IMR-90 (cell line): ENCODE results near the gene PRRC1. TPM values are rescaled to one million over a fixed set of nuclear protein-coding genes. Genes with fewer than 3 reads are reported as not detected.

Experiments
- ATAC-seq: fragments of 200-7000 bp; cut with Tn5 transposase; 2 replicates; pipeline ENCODE4 v1.9.1; 2020; ENCODE audit warnings: low read depth, mild to moderate bottlenecking, moderate library complexity
- BruUV-seq: library from RNA; stranded (reverse); fragments of 400-500 nt; replicated peaks from 2 replicates; lab custom pipeline; 2021; lab: Mats Ljungman, UMichigan
- CTCF ChIA-PET: fragments of 300-600 bp; formaldehyde crosslinking; extraction: SDS; loops from one replicate; lab custom pipeline; 2021; ENCODE audit warnings: antibody characterized with exemption; lab: Yijun Ruan, JAX
- POLR2A ChIA-PET: fragments of 300-600 bp; sonication (Branson Sonifier 250); formaldehyde crosslinking; loops from one replicate; lab custom pipeline; 2022; ENCODE audit warnings: antibody characterized with exemption; ENCODE audit not compliant: unreplicated experiment; lab: Charles Lee
- DNase-seq: peaks from one replicate; pipeline ENCODE4 v3.0.0; 2013
- H2AFZ ChIP-seq: replicated peaks from 2 replicates; pipeline ENCODE3; 2013; ENCODE audit warnings: low read length, mild to moderate bottlenecking; ENCODE audit not compliant: poor library complexity
- H2AK5ac ChIP-seq: 2 replicates; pipeline ENCODE4 v1.6.1; 2013; ENCODE audit warnings: low read depth, low read length, inconsistent platforms
- H2AK9ac ChIP-seq: replicated peaks from 2 replicates; pipeline ENCODE3; 2013; ENCODE audit warnings: mild to moderate bottlenecking, low read depth, low read length, moderate library complexity; ENCODE audit not compliant: poor library complexity
- H2BK120ac ChIP-seq: 2 replicates; pipeline ENCODE4 v1.6.1; 2013; ENCODE audit warnings: low read depth, low read length, inconsistent platforms
- H2BK15ac ChIP-seq: 3 replicates; pipeline ENCODE4 v1.6.1; 2013; ENCODE audit warnings: low read depth, low read length, inconsistent platforms
- H2BK20ac ChIP-seq: 2 replicates; pipeline ENCODE4 v1.6.1; 2013; ENCODE audit warnings: low read depth, mild to moderate bottlenecking, inconsistent platforms, low read length, moderate library complexity
- H2BK5ac ChIP-seq: 2 replicates; pipeline ENCODE4 v1.6.1; 2013; ENCODE audit warnings: mild to moderate bottlenecking, low read depth, low read length, inconsistent platforms; ENCODE audit not compliant: poor library complexity, severe bottlenecking
- H3K14ac ChIP-seq: replicated peaks from 2 replicates; pipeline ENCODE4 v1.6.1; 2013; ENCODE audit warnings: low read depth, low read length, inconsistent platforms
- H3K18ac ChIP-seq: 2 replicates; pipeline ENCODE4 v1.6.1; 2013; ENCODE audit warnings: low read depth, low read length, control low read depth
- H3K23ac ChIP-seq: 2 replicates; pipeline ENCODE4 v1.6.1; 2013; ENCODE audit warnings: low read depth, low read length, inconsistent platforms
- H3K27ac ChIP-seq: 2 replicates; pipeline ENCODE4 v1.5.1; 2013; ENCODE audit warnings: mild to moderate bottlenecking, control low read depth, low read length; ENCODE audit not compliant: insufficient read depth
- H3K27me3 ChIP-seq: 2 replicates; pipeline ENCODE4 v1.6.1; 2013; ENCODE audit warnings: low read length; ENCODE audit not compliant: control insufficient read depth, insufficient read depth
- H3K36me3 ChIP-seq: 2 replicates; pipeline ENCODE4 v1.6.1; 2013; ENCODE audit warnings: low read length, mixed read lengths; ENCODE audit not compliant: control insufficient read depth, insufficient read depth
- H3K4ac ChIP-seq: 2 replicates; pipeline ENCODE4 v1.6.1; 2013; ENCODE audit warnings: low read depth, low read length, inconsistent platforms
- H3K4me1 ChIP-seq: 2 replicates; pipeline ENCODE4 v1.6.1; 2013; ENCODE audit warnings: low read length, mixed read lengths; ENCODE audit not compliant: control insufficient read depth, insufficient read depth
- H3K4me2 ChIP-seq: 2 replicates; pipeline ENCODE4 v1.6.1; 2013; ENCODE audit warnings: low read depth, mild to moderate bottlenecking, control low read depth, low read length, moderate library complexity
- H3K4me3 ChIP-seq: 2 replicates; pipeline ENCODE4 v1.5.1; 2013; ENCODE audit warnings: low read depth, mild to moderate bottlenecking, control low read depth, low read length, moderate library complexity; ENCODE audit not compliant: insufficient read depth
- H3K56ac ChIP-seq: 2 replicates; pipeline ENCODE4 v1.6.1; 2013; ENCODE audit warnings: low read length, inconsistent platforms; ENCODE audit not compliant: insufficient read depth; ENCODE audit errors: extremely low read depth
- H3K79me1 ChIP-seq, 2 experiments: 2 replicates each; pipeline ENCODE4 v1.6.1; 2013; ENCODE audit warnings: low read length in 2 of 2, inconsistent platforms in 1 of 2, low read depth in 1 of 2
- H3K9ac ChIP-seq: 2 replicates; pipeline ENCODE4 v1.6.1; 2013; ENCODE audit warnings: low read depth, low read length, control low read depth
- H3K9me1 ChIP-seq: 2 replicates; pipeline ENCODE4 v1.6.1; 2013; ENCODE audit warnings: low read length, inconsistent platforms; ENCODE audit not compliant: insufficient read depth
- H3K9me3 ChIP-seq: 2 replicates; pipeline ENCODE4 v1.6.1; 2013; ENCODE audit warnings: low read length; ENCODE audit not compliant: control insufficient read depth, insufficient read depth
- H4K20me1 ChIP-seq: 2 replicates; pipeline ENCODE4 v1.6.1; 2013; ENCODE audit warnings: low read length, inconsistent platforms; ENCODE audit not compliant: insufficient read depth
- H4K5ac ChIP-seq: 2 replicates; pipeline ENCODE4 v1.6.1; 2013; ENCODE audit warnings: mild to moderate bottlenecking, low read depth, low read length, control low read depth
- H4K8ac ChIP-seq, 2 experiments: 2 replicates each; pipeline ENCODE4 v1.6.1; 2013; ENCODE audit warnings: low read depth in 2 of 2, low read length in 2 of 2, control low read depth in 1 of 2, inconsistent platforms in 1 of 2
- H4K91ac ChIP-seq: 2 replicates; pipeline ENCODE4 v1.6.1; 2013; ENCODE audit warnings: low read depth, low read length, inconsistent platforms; ENCODE audit not compliant: insufficient read depth
- BHLHE40 ChIP-seq: fragments of 150-350 bp; IDR thresholded peaks from 2 replicates; pipeline ENCODE4 v1.6.1; 2016; ENCODE audit warnings: mild to moderate bottlenecking, low read depth, low read length
- CEBPB ChIP-seq: IDR thresholded peaks from 2 replicates; pipeline ENCODE4 v1.6.1; 2012; ENCODE audit warnings: low read depth, low read length, improper control_type of control experiment
- CHD1 ChIP-seq: IDR thresholded peaks from 2 replicates; pipeline ENCODE4 v1.6.1; 2012; ENCODE audit warnings: low read depth, low read length, improper control_type of control experiment
- FOS ChIP-seq: fragments of 150-350 bp; IDR thresholded peaks from 2 replicates; pipeline ENCODE4 v1.6.1; 2016; ENCODE audit warnings: low read depth, low read length
- MAZ ChIP-seq: IDR thresholded peaks from 2 replicates; pipeline ENCODE4 v1.6.1; 2012; ENCODE audit warnings: low read depth, mild to moderate bottlenecking, low read length, improper control_type of control experiment, moderate library complexity, borderline replicate concordance
- MXI1 ChIP-seq: IDR thresholded peaks from 2 replicates; pipeline ENCODE4 v1.6.1; 2012; ENCODE audit warnings: low read depth, mild to moderate bottlenecking, low read length, moderate library complexity, borderline replicate concordance
- POLR2A ChIP-seq: IDR thresholded peaks from 2 replicates; pipeline ENCODE4 v1.6.1; 2012; ENCODE audit warnings: mild to moderate bottlenecking, low read depth, low read length
- RAD21 ChIP-seq: IDR thresholded peaks from 2 replicates; pipeline ENCODE4 v1.6.1; 2012; ENCODE audit warnings: low read length, improper control_type of control experiment
- RFX5 ChIP-seq: IDR thresholded peaks from 2 replicates; pipeline ENCODE4 v1.8.0; 2012; ENCODE audit warnings: low read depth, mild to moderate bottlenecking, low read length, moderate library complexity
- SMC3 ChIP-seq: fragments of 150-350 bp; IDR thresholded peaks from 2 replicates; pipeline ENCODE4 v1.6.1; 2016; ENCODE audit warnings: low read depth, mild to moderate bottlenecking, antibody characterized with exemption, low read length, moderate library complexity
- USF2 ChIP-seq: fragments of 150-350 bp; IDR thresholded peaks from 2 replicates; pipeline ENCODE4 v1.6.1; 2017; ENCODE audit warnings: mild to moderate bottlenecking, antibody characterized with exemption, low read length, low read depth
- WGBS, 2 experiments: methylation state at CpG; one replicate each; pipeline versions ENCODE4 v1.1.5 to v1.1.7; 2013; ENCODE audit warnings: missing lambda C conversion rate in 2 of 2; ENCODE audit not compliant: insufficient read length in 1 of 2; ENCODE audit errors: extremely low coverage in 2 of 2; 5-methylcytosine and 5-hydroxymethylcytosine counted together
- dilution Hi-C: fragments of 300-500 bp; cut with HindIII; formaldehyde crosslinking; loops from one replicate; pipeline ENCODE4 v1.14.3; 2018; ENCODE audit warnings: low sequenced_read_pairs; ENCODE audit not compliant: unreplicated experiment
- in situ Hi-C: fragments of 300-500 bp; cut with MboI; formaldehyde crosslinking; loops from 3 replicates; pipeline ENCODE4 v1.14.3; 2019; ENCODE audit warnings: low sequenced_read_pairs, inconsistent platforms, mixed read lengths
- intact Hi-C: fragments of 100-400 bp; cut with micrococcal nuclease; formaldehyde crosslinking; loops from 2 replicates; pipeline ENCODE4 v1.10.0; 2022
- polyA plus RNA-seq, 3 experiments: library from polyadenylated mRNA; depleted of rRNA; stranded (reverse); fragments of >200 nt; gene quantifications; 2 replicates each; pipeline ENCODE4 v1.2.3, GENCODE V29; 2012; ENCODE audit warnings: low replicate concordance in 1 of 3
- total RNA-seq: library from RNA; depleted of rRNA; stranded (reverse); fragments of >200 nt; gene quantifications from 2 replicates; pipeline ENCODE4 v1.2.3, GENCODE V29; 2012
- TF ChIP-seq, protein P1 (sequence below): conservative IDR thresholded peaks from 2 replicates; pipeline ENCODE4 v1.5.1; 2012; ENCODE audit warnings: mild to moderate bottlenecking, low read depth, low read length, improper control_type of control experiment

PRRC1 gene
- total and polyA plus RNA-seq, 2 of the 4 experiments (the other 2 are of a cell fraction): 46.8 to 63.1 TPM

DNA sequence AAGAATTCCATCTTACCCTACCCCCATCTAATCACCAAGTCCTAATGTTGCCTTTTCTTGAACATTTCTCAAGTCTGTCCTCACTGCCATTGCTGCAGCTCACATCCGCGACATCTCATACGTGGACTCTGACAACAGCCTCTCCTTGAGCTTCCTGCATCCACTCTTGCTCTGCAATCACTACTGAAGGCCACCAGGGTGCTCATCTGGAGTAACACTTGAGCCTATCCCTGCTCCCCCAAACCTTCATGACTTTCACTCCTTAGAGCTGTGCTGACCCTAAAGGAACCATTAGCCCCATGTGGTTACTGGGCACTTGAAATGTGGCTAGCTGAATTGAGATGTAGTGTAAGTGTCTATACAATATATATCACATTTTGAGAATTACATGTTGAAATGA lies 85.0 kb downstream of the PRRC1 start:
- no peak overlapping the region for H2AK5ac ChIP-seq
- no peak overlapping the region for H3K4me3 ChIP-seq
- intact Hi-C loops: no loop called here
- ChIA-PET CTCF (no interaction called here), POLR2A (no interaction called here)
- H2BK20ac ChIP-seq: no peak overlapping the region
- no peak overlapping the region for H3K9ac ChIP-seq
- peaks cover 8% of the 10 kb centered on the region for H3K27me3 ChIP-seq
- TF ChIP-seq CHD1 (no peak), FOS (no peak), POLR2A (no peak), MAZ (no peak), RFX5 (no peak), SMC3 (no peak), USF2 (no peak), RAD21 (no peak), MXI1 (no peak), BHLHE40 (no peak), CEBPB (no peak)
- TF ChIP-seq, protein P1, sequence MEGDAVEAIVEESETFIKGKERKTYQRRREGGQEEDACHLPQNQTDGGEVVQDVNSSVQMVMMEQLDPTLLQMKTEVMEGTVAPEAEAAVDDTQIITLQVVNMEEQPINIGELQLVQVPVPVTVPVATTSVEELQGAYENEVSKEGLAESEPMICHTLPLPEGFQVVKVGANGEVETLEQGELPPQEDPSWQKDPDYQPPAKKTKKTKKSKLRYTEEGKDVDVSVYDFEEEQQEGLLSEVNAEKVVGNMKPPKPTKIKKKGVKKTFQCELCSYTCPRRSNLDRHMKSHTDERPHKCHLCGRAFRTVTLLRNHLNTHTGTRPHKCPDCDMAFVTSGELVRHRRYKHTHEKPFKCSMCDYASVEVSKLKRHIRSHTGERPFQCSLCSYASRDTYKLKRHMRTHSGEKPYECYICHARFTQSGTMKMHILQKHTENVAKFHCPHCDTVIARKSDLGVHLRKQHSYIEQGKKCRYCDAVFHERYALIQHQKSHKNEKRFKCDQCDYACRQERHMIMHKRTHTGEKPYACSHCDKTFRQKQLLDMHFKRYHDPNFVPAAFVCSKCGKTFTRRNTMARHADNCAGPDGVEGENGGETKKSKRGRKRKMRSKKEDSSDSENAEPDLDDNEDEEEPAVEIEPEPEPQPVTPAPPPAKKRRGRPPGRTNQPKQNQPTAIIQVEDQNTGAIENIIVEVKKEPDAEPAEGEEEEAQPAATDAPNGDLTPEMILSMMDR: no peak
- no peak overlapping the region for H4K8ac ChIP-seq
- BruUV-seq: no TSS peak
- no peak overlapping the region for H3K56ac ChIP-seq
- H2BK120ac ChIP-seq: no peak overlapping the region
- no peak overlapping the region for H3K27ac ChIP-seq
- H3K14ac ChIP-seq: no peak overlapping the region
- no peaks in the 10 kb centered on the region for H3K9me1 ChIP-seq
- H4K91ac ChIP-seq: no peak overlapping the region
- H3K36me3 ChIP-seq: no peaks in the 10 kb centered on the region
- H3K18ac ChIP-seq: no peak overlapping the region
- H4K20me1 ChIP-seq: no peaks in the 10 kb centered on the region
- H3K23ac ChIP-seq: no peak overlapping the region
- H2AFZ ChIP-seq: no peak overlapping the region
- DNase-seq: no peak
- no peak overlapping the region for H3K4ac ChIP-seq
- no peaks in the 10 kb centered on the region for H3K79me1 ChIP-seq
- H2BK5ac ChIP-seq: no peak overlapping the region
- H2BK15ac ChIP-seq: no peak overlapping the region
- no peak overlapping the region for H2AK9ac ChIP-seq
- in situ Hi-C loops: no loop called here
- H3K4me2 ChIP-seq: no peak overlapping the region
- dilution Hi-C loops: no loop called here
- WGBS, 2 experiments: 81% methylated on average over 3 of the region's 3 CpGs; no CpG with 5 or more reads in 1 of the 2 experiments
- no peaks in the 10 kb centered on the region for H3K4me1 ChIP-seq
- no peak overlapping the region for H4K5ac ChIP-seq
- no peaks in the 10 kb centered on the region for H3K9me3 ChIP-seq
- ATAC-seq: no peak
